ENCODE results near the gene GCN1. TPM values are rescaled to one million over a fixed set of nuclear protein-coding genes. Genes with fewer than 3 reads are reported as not detected.

The GCN1 gene
- total RNA-seq, 1 donor from 2014 or later, result 123 TPM

DNA sequence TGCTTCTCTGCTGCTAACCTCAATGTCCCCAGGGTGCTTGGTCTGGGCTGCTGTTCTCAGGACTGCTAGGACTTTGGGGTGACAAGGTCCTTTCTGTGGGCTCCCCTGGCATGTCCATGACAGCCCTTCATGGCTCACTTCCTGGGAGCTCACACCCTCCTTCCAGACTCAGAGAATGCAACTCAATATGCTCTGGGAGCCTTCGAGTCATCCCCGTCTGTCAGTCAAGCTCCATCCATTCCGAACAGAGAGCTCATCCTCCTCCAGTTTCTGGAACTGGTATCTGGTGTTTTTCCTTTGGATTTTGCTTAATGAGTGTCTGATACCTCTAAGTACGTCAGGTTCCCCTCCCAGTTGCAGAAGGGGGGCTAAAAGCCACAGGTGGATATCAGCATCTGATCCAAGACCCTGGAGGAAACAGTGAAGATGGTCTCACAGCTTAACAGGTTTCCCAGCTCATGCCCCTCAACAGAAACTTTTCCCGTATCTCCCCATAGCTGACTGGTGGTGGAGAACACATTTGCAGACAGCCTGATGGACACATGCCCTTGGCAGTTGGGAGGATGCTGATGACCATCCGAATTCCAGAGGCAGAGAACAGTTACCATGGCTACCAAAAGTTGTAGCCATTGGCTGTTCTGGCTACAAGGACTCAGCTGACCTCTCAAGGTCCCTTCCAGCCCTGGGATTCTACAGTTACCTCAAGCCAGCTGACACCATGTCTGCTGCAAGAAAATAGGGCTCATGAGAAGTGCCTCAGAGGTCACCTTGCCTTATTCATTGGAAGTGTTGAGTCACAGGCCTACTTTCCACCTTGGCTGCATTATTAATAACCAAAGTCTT, 68.5 kb downstream of the GCN1 start:
- H3K36me3 ChIP-seq (ENCODE audit: insufficient read depth, low read length), result peaks cover 40% of the 10 kb centered on the region
- H3K9ac ChIP-seq (ENCODE audit: low read length), result peak overlapping the region; percentile 31
- peak overlapping the region; percentile 59 for H3K27ac ChIP-seq (ENCODE audit: low read depth, low read length)
- peaks cover 45% of the 10 kb centered on the region for H4K20me1 ChIP-seq (ENCODE audit: insufficient read depth, low read length)
- no peaks in the 10 kb centered on the region for H3K27me3 ChIP-seq (ENCODE audit: insufficient read depth, low read length)
- no peaks in the 10 kb centered on the region for H3K9me3 ChIP-seq (ENCODE audit: insufficient read depth, low read depth, low read length)
- H3K9me3 Mint-ChIP-seq (ENCODE audit: unreplicated experiment), result no peaks in the 10 kb centered on the region
- H3K4me2 ChIP-seq (ENCODE audit: low read length), result peak overlapping the region; percentile 47
- peaks cover 38% of the 10 kb centered on the region for H3K36me3 Mint-ChIP-seq (ENCODE audit: low read depth, unreplicated experiment)
- peak overlapping the region; percentile 53 for H3K27ac Mint-ChIP-seq (ENCODE audit: unreplicated experiment)
- H3K4me1 Mint-ChIP-seq (ENCODE audit: low read depth, unreplicated experiment), result peaks cover 24% of the 10 kb centered on the region
- no peak overlapping the region for H2AFZ ChIP-seq (ENCODE audit: low read depth, low read length)
- no peak overlapping the region for H3K4me3 Mint-ChIP-seq (ENCODE audit: unreplicated experiment)
- H3K4me3 ChIP-seq (ENCODE audit: insufficient read depth, low read depth, low read length), result no peak overlapping the region
- FAIRE-seq, result no peak
- H3K79me2 ChIP-seq (ENCODE audit: insufficient read depth, low read length), result no peaks in the 10 kb centered on the region
- H3K4me1 ChIP-seq (ENCODE audit: insufficient read depth, low read length), result peaks cover 26% of the 10 kb centered on the region
- no peaks in the 10 kb centered on the region for H3K27me3 Mint-ChIP-seq (ENCODE audit: low read depth, unreplicated experiment)
- no peak for DNase-seq (ENCODE audit: low read depth)
- no peak for TF ChIP-seq EZH2 (IDR thresholded peaks at IDR 0.05; ENCODE audit: insufficient read depth, low read length)
- TF ChIP-seq, protein P1, sequence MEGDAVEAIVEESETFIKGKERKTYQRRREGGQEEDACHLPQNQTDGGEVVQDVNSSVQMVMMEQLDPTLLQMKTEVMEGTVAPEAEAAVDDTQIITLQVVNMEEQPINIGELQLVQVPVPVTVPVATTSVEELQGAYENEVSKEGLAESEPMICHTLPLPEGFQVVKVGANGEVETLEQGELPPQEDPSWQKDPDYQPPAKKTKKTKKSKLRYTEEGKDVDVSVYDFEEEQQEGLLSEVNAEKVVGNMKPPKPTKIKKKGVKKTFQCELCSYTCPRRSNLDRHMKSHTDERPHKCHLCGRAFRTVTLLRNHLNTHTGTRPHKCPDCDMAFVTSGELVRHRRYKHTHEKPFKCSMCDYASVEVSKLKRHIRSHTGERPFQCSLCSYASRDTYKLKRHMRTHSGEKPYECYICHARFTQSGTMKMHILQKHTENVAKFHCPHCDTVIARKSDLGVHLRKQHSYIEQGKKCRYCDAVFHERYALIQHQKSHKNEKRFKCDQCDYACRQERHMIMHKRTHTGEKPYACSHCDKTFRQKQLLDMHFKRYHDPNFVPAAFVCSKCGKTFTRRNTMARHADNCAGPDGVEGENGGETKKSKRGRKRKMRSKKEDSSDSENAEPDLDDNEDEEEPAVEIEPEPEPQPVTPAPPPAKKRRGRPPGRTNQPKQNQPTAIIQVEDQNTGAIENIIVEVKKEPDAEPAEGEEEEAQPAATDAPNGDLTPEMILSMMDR (IDR thresholded peaks at IDR 0.05; ENCODE audit: insufficient read depth, low read depth, low read length), result no peak

DNA sequence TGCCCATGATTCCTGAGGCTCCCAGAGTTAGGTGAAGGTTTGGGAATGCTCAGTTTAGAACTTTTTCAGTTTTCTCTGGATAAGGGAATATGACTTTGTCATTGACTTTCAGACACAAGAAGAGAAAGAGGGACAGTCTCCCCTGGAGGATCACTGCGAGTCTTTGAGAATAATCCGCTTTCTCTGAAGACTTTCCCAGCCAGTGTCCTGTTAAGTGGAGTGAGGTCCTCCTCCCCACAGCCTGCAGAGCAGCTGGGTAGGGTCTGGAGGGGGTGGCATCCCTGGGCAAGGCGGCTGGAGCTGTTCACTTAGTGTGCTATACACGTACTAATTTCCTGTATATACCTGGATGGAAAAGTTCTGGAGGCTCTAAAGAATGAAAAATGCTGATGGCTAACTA, 69.5 kb downstream of the GCN1 start:
- Histone ChIP-seq H3K4me2 (ENCODE audit: low read length) (no peak overlapping the region), H3K36me3 (ENCODE audit: insufficient read depth, low read length) (peaks cover 32% of the 10 kb centered on the region), H3K79me2 (ENCODE audit: insufficient read depth, low read length) (no peaks in the 10 kb centered on the region), H2AFZ (ENCODE audit: low read depth, low read length) (no peak overlapping the region), H4K20me1 (ENCODE audit: insufficient read depth, low read length) (peaks cover 41% of the 10 kb centered on the region), H3K4me3 (ENCODE audit: insufficient read depth, low read depth, low read length) (no peak overlapping the region), H3K27me3 (ENCODE audit: insufficient read depth, low read length) (no peaks in the 10 kb centered on the region), H3K27ac (ENCODE audit: low read depth, low read length) (no peak overlapping the region), H3K4me1 (ENCODE audit: insufficient read depth, low read length) (peaks cover 26% of the 10 kb centered on the region), H3K9ac (ENCODE audit: low read length) (no peak overlapping the region), H3K9me3 (ENCODE audit: insufficient read depth, low read depth, low read length) (no peaks in the 10 kb centered on the region)
- Mint-ChIP-seq H3K36me3 (ENCODE audit: low read depth, unreplicated experiment) (peaks cover 38% of the 10 kb centered on the region), H3K27ac (ENCODE audit: unreplicated experiment) (no peak overlapping the region), H3K4me1 (ENCODE audit: low read depth, unreplicated experiment) (peaks cover 29% of the 10 kb centered on the region), H3K4me3 (ENCODE audit: unreplicated experiment) (no peak overlapping the region), H3K9me3 (ENCODE audit: unreplicated experiment) (no peaks in the 10 kb centered on the region), H3K27me3 (ENCODE audit: low read depth, unreplicated experiment) (no peaks in the 10 kb centered on the region)
- FAIRE-seq (no peak), DNase-seq (ENCODE audit: low read depth) (no peak)
- TF ChIP-seq EZH2 (IDR thresholded peaks at IDR 0.05; ENCODE audit: insufficient read depth, low read length), result no peak
- TF ChIP-seq, protein P1 (IDR thresholded peaks at IDR 0.05; ENCODE audit: insufficient read depth, low read depth, low read length), result no peak

DNA sequence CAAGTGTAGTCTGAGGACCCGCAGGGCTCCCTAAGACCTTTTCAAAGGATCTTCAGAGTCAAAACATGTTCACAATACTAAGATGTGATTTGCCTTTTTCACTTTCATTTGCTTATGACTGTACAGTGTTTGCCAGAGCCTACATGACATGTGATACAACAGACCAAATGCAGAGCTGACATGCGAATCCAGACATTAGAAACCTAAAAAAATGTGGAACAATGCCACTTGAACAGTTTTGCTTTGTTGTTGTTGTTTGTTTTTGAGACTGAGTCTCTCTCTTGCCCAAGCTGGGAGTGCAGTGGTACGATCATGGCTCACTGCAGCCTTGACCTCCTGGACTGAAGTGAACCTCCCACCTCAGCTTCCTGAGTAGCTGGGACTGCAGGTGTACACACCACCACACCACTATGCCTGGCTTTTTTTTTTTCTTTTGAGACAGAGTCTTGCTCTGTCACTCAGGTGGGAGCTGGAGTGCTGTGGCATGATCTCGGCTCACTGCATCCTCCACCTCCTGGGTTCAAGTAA, 72.7 kb downstream of the GCN1 start:
- no peak overlapping the region for H3K27ac ChIP-seq (ENCODE audit: low read depth, low read length)
- Mint-ChIP-seq H3K36me3 (ENCODE audit: low read depth, unreplicated experiment) (peaks cover 22% of the 10 kb centered on the region), H3K4me3 (ENCODE audit: unreplicated experiment) (no peak overlapping the region), H3K9me3 (ENCODE audit: unreplicated experiment) (no peaks in the 10 kb centered on the region), H3K27me3 (ENCODE audit: low read depth, unreplicated experiment) (no peaks in the 10 kb centered on the region), H3K4me1 (ENCODE audit: low read depth, unreplicated experiment) (peaks cover 42% of the 10 kb centered on the region), H3K27ac (ENCODE audit: unreplicated experiment) (no peak overlapping the region)
- H3K9ac ChIP-seq (ENCODE audit: low read length), result no peak overlapping the region
- TF ChIP-seq, protein P1 (IDR thresholded peaks at IDR 0.05; ENCODE audit: insufficient read depth, low read depth, low read length), result no peak
- TF ChIP-seq EZH2 (IDR thresholded peaks at IDR 0.05; ENCODE audit: insufficient read depth, low read length), result no peak
- H4K20me1 ChIP-seq (ENCODE audit: insufficient read depth, low read length), result peaks cover 28% of the 10 kb centered on the region
- no peak overlapping the region for H3K4me3 ChIP-seq (ENCODE audit: insufficient read depth, low read depth, low read length)
- H3K4me1 ChIP-seq (ENCODE audit: insufficient read depth, low read length), result peaks cover 25% of the 10 kb centered on the region
- H3K4me2 ChIP-seq (ENCODE audit: low read length), result no peak overlapping the region
- peaks cover 5% of the 10 kb centered on the region for H3K36me3 ChIP-seq (ENCODE audit: insufficient read depth, low read length)
- H3K9me3 ChIP-seq (ENCODE audit: insufficient read depth, low read depth, low read length), result no peaks in the 10 kb centered on the region
- DNase-seq (ENCODE audit: low read depth), result no peak
- H2AFZ ChIP-seq (ENCODE audit: low read depth, low read length), result no peak overlapping the region
- H3K27me3 ChIP-seq (ENCODE audit: insufficient read depth, low read length), result no peaks in the 10 kb centered on the region
- no peak for FAIRE-seq
- peaks cover 18% of the 10 kb centered on the region for H3K79me2 ChIP-seq (ENCODE audit: insufficient read depth, low read length)
